NCI-H774 (cell line): Measurements from ENCODE around the gene OR3A1.
"Not testable (repeated sequence)": the region's sequence is repeated elsewhere in the genome, so short reads cannot be mapped to it uniquely, and the experiment has no call there.

Experiments
- DNase-seq: peaks from one replicate; lab custom pipeline; 2025; lab: John Stamatoyannopoulos, UW

OR3A1 gene, protein sequence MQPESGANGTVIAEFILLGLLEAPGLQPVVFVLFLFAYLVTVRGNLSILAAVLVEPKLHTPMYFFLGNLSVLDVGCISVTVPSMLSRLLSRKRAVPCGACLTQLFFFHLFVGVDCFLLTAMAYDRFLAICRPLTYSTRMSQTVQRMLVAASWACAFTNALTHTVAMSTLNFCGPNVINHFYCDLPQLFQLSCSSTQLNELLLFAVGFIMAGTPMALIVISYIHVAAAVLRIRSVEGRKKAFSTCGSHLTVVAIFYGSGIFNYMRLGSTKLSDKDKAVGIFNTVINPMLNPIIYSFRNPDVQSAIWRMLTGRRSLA

DNA sequence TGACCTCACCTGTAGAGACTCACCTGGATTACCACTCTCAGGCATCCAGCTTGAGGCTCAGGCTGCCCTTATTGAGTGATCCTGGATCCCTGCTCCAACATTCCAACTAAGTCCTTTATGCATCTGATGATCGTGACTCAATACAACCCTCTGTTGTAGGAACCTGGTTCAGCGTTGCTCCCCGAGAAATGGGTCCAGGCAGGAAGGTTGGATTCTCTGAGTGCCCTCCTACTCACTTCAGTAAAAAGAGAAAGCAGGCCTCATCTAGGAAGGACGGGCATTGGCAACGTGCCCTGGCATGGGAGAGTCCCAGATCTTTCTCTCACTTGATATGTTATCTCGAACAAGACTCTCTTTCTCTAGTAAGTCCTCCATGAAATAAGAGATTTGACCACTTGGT is at the start of gene OR3A1:
Gene OR3A1 (minus strand): TSS at position 101 of the 400 bp plus-strand sequence. CDS start 5,778 bp downstream, outside the sequence.
- no peak for DNase-seq

DNA sequence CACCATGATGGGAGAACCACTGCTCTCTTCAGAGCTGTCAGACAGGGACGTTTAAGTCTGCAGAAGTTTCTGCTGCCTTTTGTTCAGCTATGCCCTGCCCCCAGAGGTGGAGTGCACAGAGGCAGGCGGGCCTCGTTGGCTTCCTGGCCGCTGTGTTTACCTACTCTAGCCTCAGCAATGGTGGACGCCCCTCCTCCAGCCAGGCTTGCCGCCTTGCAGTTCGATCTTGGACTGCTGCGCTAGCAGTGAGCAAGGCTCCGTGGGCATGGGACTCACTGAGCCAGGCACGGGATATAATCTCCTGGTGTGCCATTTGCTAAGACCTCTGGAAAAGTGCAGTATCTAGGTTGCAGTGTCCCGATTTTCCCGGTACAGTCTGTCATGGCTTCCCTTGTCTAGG is 44.6 kb upstream of the OR3A1 start:
- DNase-seq = not testable (repeated sequence)

DNA sequence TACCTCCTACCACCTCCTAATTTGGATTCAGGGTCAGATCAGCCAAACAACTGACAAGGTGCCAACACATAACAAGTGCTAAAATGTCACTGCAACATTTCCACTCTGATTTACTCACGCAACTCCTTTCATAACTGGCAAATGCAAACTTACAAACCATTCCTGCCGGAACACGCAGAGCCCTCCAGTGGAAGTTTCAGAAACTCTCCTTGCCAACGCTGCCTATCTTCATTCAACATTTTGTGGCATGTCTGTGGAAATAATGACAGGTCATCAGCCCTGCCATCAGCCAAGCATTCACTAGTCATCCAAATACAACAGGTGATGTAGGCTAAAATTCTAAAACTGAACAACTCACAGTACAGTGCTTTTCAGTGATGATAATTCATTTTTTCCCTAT is 37.7 kb upstream of the OR3A1 start:
- DNase-seq = no peak

DNA sequence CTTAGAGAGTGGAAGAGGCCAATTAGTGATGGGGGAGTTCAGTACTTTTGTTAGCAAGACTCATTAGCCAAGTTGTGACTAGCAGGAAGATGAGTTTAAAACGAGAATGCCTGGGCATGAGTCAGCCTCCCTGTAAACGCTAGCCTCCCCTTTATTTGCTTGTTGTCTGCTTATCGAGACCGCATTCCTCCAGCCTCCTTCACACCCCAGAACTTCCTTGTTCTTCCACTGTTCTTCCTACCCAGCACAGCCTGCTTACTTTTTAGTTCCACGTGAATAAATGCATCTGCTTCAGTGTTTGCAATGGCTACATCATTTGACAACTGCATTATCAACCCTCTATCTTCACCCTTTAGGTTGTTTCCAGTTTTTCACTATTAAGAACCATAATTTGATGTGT is 20.2 kb upstream of the OR3A1 start:
- no peak for DNase-seq

DNA sequence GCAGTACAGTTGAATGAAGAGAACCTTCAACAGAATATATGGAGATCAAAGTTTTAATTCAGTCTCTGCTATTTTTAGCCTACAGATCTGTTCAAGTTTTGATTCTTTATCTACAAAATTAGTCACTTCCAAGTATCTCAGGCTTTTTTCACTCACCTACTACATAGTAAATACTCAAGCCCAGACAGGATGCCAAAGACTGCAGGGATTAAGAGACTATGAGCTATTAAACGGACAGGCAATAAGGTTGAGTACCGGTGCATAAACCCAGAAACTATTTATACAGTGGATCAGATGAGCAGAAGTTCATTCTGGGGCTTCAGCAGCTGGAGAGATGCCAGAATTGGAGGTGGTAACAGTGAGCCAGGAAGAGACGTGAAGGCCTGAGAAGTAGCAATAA is 18.7 kb upstream of the OR3A1 start:
- no peak for DNase-seq

DNA sequence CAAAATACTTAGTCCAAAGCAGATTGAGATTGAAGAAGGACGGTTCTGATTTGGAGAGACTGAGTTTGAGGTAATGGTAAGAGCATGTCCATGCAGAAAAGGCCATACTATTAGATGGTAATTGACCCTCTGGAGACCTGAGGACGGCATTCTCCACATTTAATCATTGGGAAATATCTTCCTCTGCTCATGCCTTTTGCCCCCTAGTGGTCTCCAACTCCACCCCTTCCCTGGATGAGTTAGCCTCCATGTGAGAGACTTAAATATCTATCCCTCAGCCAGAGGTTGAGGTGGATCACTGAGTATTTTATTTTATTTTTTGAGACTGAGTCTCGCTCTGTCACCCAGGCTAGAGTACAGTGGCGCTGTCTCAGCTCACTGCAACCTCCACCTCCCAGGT is 10.4 kb upstream of the OR3A1 start:
- DNase-seq = no peak

DNA sequence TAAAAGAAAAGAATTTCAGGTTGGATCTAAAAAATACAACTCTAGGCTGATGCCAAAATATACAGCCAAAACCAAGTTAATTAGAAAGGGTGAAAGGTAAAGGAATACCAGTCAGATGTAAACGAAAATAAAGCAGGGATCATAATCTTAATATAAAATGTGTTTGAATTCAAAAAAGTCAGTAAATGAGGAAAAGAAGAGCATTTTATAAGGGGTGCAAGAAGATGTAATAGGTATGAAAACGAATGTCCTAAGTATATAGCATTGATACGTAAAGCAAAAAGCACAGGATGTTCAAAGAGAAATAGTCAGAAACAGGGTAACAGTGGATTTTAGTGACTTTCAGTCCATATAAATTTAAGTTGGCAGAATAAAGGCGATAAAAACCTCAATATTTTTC is 2.5 kb downstream of the OR3A1 start:
- DNase-seq = no peak

DNA sequence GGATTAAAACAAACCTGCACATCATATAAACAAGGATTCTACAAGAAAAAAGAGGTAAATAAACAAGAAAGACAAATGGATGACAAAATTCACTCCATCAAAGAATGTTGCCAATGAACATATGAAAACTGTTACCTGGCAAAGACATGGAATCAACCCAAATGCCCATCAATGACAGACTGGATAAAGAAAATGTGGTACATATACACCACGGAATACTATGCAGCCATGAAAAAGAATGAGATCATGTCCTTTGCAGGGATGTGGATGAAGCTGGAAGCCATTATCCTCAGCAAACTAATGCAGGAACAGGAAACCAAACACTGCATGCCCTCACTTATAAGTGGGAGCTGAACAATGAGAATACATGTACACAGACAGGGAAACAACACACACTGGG is 4.6 kb downstream of the OR3A1 start:
- DNase-seq = not testable (repeated sequence)

DNA sequence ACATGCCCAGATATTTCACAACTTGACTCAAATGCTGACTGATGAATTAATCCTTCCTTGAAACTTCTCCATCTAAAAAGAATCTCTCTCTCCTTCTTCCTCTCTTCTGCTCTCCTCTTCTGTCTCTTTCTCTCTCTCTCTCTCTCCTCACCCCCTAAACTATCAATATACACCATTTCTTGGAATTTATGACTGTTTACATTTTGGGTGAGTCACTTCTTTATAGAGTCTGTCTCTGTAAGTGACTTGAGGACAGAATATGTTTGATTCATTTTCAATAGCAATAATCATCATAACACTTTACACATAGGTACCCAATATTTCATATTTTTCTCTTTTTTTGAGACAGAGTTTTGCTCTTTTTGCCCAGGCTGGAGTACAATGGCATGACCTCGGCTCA is 15.3 kb downstream of the OR3A1 start:
- DNase-seq = no peak

DNA sequence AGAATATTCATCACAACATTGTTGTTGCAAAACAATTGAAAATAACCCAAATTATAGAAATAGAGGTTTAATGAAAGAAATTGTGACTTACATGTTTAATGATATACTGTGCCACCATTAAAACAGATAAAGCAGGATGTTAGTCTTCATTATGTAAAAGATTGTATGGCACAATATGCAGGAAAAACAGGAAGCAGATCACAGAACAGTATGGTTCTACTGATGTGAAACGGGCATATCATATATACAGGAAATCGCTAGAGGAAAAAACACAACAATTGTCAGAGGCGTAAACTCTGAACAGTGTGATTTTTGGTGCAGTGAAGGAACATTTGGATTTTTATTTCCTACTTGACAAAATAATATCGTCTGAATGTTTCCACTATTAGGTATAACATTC is 22.0 kb downstream of the OR3A1 start:
- DNase-seq = no peak

DNA sequence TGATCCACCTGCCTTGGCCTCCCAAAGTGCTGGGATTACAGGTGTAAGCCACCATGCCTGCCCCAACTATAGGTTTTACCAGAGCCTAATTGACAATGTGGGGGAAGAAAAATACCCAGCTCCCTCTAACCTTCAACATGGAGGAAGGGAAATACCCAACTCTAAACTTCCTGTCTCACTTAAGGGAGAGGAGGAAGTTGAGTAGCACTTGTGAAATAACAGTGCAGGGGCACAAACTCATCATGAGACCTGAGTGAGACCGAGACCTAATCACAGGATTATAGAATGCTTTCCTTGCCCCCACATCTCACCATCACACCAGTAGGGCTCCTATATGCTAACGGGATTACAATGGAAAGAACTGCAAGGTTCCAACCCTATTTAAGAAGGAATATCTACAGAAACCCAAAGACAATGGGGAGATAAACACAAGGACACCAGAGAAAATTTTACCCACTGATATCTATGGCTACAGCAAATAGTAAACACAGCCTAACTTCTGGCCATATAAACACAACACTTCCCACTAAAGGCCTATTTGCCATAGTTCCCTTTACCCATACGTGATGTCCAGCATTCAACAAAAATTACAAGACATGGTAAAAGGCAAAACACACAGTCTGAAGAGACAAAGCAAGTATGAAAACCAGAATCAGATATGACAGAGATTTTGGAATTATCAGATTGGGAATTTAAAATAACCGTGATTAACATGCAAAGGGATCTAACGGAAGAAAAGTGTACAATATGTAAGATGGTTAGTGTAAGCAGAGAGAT is 26.9 kb downstream of the OR3A1 start:
- no peak for DNase-seq

DNA sequence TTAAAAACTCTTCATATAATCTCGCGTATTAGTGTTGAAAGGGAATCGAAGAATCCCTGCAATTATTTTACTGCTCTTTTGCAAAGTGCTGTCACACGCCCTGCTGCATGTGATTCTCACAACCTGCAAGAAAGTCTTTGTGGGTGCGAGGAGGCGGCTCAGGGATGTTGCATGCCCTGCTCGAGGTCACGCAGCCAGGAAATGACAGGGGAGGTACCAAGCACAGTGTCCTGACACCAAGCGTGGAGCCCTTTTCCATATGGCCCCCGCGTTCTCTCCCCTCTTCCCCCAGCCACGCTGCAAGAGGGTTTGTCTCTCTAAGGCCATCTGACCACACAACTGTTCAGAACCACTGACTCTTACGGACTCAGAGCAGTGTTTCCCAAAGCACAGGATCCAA is 37.6 kb downstream of the OR3A1 start:
- DNase-seq = no peak

DNA sequence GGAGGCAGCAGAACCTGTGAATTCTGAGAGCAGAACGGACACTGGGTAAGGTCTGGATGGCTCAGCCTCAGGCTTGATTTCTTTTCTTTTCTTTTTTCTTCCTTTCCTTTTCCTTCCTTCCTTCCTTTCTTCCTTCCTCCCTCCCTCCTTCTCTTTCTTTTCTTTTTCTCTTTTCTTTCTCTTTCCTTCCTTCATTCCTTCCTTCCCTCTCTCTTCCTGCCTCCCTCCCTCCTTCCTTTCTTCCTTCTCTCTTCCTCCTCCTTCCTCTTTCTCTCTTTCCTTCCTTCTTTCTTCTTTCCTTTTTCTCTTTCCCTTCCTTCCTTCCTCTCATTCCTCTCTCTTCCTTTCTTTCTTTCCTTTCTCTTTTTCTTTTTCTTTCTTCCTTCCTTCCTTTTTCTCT is 38.0 kb downstream of the OR3A1 start:
- no peak for DNase-seq

DNA sequence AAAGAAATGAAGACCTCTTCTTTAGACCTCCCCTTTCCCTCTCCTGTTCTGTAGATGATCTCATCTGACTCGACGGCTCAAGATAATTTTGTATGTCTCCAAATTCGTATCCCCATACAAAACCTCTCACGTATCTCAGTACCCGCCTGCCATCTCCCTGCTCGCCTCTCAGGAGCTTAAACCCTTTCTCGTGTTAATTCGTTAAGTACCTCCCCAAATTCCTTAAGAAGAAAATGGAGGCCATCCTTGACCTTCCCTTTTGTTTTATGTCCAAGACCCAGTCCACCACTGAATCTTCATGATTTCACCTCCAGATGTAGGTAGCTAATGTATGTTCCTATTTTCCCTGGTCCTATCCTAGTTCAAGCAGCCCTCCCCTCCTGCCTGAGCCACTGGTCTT is 41.6 kb downstream of the OR3A1 start:
- no peak for DNase-seq

DNA sequence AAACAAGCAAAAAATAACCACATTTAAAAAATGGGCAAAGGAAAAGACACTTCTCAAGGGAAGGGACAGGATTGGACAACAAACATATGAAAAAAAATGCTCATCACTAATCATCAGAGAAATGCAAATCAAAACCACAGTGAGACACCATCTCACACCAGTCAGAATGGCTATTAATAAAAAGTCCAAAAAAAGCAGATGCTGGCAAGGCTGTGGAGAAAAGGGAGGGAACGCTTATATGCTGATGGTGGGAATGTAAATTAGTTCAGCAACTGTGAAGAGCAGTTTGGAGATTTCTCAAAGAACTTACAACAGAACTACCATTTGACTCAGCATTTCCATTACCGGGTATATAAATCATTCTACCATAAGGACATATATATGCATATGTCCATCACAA is 49.1 kb downstream of the OR3A1 start:
- not testable (repeated sequence) for DNase-seq

DNA sequence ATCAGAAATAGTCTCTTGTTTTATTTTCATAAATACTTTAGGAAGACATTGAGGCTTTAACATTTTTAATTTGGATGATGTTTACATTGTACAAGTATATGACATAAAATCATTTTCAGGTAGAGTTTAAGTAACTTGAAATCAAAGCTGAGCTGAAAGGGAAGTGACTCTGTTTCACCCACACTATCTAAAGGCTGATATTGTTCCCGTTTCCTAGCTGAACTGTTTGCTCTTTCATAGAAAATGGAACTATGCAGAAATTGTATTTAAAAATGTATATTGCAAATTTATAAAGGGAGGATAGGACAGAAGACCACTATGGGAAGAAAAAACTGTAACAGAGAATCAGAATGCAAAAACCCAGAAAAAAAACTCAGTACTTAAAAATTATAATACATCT is 53.3 kb downstream of the OR3A1 start:
- not testable (repeated sequence) for DNase-seq

DNA sequence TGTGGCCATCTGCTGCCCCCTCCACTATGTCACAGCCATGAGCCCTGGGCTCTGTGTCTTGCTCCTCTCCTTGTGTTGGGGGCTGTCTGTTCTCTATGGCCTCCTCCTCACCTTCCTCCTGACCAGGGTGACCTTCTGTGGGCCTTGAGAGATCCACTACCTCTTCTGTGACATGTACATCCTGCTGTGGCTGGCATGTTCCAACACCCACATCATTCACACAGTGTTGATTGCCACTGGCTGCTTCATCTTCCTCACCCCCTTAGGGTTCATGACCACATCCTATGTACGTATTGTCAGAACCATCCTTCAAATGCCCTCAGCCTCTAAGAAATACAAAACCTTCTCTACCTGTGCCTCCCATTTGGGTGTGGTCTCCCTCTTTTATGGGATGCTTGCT is 57.1 kb downstream of the OR3A1 start:
- not testable (repeated sequence) for DNase-seq
